Iris pigment epithelial cell (primary cell): Measurements from ENCODE around the gene INTS14.

Experiments
- DNase-seq: peaks from one replicate; pipeline ENCODE4 v3.0.0-alpha.2; 2011; ENCODE audit warnings: low read depth

Gene INTS14

DNA sequence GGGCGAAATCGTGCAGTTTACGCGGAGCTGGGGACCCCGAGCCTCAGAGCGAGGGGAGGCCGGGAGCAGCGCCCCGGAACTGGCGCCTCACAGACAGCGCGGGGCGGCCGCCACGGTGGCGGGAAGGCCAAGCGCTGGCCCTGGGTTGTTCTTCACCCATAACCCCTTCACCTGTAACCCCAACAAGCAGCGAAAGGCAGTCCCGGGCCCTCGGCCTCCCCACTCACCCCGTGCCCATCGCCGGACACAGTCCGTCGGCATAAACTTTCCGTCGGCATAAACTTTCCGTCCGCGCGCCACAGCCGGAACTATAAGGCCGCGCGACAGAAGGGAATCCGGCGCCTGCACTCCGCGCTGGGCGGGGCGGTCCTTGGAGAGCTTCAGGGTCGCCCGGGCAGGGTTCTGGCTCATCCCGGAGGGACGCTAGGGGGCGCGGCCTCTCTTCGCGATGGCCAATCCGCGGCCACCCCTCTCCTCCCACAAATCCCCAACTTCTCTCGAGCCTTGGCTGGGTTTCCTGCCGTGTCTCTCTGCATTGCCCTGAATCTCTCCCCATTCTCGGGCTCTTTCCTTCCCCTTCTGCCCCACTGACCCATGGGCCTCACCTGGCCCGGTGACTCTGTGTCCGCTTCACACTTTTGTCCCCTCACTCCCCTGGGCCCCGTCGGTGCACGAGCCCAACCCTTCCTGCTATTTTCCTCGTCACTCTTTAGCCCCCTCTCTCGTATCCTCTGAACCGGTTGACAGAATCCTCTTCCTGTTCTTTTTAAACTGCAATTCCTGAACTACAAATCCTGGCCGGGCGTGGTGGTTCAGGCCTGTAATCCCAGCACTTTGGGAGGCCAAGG, at the start of gene INTS14:
Gene INTS14, minus strand, starts transcription at position 261 of the 848 bp plus-strand sequence. CDS start 3,751 bp downstream, outside the sequence.
- peak; percentile 98 for DNase-seq

DNA sequence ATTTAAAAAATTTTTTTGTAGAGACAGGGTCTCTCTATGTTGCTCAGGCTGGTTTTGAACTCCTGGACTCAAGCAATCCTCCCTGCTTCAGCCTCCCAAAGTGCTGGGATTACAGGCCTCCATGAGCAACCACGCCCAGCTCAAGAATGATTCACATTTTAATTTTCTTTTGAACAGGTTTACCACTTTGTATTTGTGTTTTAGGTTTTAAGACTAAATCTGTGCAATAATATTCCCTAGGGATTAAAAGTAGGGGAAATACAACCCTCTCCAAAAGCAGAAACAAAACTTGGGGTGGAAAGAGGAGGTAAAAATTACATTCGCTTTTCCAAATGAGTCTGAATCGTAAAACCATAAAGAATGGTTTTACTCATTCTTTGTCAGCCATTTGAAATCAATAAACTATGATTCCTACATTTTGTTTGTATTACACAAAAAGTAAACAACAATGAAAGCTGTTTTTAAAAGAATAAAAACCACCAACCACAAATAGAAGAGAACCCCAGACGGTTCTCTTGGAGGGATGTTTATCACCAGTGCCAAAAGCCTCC, 48.6 kb upstream of the INTS14 start:
- DNase-seq, result no peak

DNA sequence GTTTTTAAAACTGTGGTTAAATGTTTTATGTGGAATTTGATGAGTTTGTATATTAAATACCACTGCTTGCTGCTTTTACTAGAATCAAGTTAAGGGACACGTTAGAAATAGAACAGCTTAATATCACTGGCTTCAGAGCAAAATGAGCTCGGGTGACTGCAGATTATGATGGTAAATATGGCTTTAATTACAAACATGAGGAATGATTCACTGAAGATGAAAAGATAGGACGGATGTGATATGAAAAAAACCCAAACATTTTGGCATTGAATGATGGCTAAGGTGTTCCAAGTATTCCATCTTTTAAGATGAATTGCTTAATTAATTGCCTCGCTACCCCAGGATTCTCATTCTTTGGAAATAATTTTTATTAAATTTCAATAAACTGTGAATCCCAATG, 44.5 kb upstream of the INTS14 start:
- no peak for DNase-seq

DNA sequence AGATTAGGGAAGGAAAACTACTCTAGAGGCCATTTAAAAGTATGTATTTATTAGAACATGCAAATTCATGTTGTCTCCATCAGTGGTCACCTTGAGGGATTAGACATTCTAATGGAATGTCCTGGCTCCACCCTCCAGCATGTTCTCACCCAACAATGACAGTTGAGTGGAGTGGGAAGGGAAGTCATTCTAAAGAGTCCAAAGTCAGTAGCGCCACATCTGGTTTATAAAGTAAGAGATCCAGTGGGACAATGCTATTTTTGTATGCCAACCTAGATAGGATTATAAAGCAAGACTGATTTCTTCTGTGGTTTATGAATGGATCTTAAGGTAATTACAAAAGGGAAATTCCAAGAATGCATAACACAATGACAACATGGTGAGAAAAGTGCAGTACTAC, 44.1 kb upstream of the INTS14 start:
- peak; percentile 46 for DNase-seq

DNA sequence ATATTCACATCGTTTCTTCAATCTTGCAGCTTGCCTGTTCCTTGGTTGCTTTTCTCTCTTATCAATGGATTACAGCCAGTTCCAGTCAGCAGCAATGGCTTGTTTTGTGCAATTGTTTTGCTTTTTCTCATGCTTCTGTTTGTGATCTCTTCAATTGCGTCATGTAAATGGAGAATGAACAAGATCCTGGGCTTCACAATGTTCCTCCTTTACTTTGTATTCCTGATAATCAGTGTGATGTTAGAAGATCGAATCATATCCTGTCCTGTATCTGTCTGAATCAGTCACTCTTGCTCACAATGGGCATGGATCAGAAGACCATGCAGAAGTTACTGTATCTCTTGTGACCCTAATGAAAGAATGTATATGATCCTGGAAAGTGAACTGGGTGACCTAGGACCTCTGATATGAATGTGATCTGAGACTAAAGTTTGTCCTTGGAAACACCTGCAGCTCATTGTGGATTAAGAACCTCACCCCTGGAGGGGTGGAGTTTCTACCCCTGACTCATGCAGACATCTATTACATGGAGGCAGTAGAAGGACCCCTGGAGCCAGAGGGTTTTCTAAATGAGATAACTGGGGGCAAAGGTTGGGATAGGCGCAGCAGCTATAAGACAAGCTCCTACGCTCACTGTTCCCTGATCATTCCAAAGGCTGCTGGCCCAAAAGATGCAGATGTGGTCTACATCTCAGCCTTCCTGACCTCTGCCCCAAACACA, 43.0 kb upstream of the INTS14 start:
- DNase-seq, result peak; percentile 59

DNA sequence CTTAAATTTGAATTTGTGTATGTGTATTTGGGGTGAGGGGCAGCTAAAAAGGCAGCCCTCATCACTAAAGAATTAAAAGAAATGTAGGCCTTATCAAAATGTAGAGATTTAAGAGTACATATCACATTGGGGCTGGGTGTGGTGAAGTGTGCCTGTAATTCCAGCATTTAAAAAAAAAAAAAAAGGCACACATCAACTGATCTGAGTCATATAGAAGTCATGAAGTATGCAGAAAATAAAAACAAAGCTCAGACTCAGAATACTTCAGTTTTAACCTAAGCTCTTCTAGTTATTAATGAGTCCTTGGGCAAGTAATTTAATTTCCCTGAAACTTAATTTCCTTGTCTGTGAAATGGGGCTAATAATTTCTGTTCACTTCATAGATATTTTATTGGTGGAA, 42.4 kb upstream of the INTS14 start:
- DNase-seq, result peak; percentile 49

DNA sequence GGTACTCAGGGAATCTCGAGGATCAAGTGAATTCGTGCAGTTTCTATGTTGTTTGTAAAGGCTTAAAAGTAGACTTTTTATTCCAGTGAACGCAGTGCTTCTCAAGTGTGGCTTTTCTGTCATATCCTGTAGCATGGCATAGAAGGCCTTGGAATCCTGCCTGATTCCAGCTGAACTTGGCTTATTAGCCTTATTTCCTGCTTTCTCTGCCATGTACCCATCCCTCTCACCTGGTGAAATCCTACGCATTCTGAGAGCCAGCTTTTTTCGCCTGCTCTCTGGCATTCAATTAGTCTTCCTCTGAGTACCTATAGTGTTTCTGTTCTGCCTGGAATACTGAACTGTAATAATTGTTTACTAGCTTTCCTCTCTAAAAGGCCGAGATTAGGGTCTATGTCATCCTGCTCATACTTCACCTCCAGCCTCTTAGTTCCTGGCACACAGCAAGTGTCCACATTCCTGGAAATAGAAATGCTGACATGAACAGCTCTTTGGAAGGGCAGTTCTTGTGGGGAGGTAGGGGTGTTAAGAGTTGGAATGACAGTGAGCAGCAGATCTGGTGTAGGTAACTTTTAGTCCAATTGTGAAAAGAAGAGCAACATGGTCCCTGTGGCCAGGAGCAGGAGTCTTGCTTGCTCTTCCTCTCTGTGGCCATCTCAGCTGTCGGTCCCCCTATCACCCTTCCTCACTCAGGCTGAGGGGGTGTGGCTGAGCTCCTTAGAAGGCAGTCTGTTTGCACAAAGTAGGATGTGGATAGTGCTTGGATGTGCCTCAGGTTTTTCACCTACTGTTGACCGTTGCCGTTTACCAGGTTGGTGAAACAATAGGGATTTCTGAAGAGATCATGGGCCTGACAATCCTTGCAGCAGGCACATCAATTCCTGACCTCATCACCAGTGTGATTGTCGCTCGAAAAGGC, 41.2 kb upstream of the INTS14 start:
- no peak for DNase-seq

DNA sequence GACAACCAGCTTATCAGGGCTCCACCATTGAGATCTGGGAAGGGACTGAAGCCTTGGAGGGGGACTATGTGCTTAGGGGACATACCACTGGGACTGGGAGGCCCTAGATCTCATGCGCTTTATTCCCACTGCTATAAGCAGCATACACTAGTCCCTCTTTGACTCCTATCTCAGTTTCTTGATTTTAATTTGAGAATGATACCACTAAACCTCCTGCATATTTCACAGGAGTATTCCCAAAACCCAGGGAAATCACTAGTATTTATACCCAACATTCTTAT, 40.1 kb upstream of the INTS14 start:
- DNase-seq, result no peak

DNA sequence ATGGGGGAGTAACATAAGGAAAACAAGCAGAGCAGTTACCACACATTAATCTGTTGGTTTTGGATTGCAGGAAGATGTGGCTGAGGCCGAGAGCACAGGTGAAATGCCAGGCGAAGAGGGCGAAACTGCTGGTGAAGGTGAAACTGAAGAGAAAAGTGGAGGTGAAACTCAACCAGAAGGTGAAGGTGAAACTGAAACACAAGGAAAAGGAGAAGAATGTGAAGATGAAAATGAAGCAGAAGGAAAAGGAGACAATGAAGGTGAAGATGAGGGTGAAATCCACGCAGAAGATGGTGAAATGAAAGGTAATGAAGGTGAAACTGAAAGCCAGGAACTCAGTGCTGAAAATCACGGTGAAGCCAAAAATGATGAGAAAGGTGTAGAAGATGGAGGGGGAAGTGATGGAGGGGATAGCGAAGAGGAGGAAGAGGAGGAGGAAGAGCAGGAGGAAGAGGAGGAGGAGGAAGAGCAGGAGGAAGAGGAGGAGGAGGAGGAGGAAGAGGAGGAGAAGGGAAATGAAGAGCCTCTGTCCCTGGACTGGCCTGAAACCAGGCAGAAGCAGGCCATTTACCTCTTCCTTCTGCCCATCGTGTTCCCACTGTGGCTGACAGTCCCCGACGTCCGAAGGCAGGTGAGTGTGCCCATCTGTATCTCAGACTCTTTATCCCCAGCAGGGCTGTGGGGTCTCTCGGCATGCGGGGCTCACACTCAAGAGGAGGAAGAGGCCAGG, 39.5 kb upstream of the INTS14 start:
- DNase-seq, result no peak

DNA sequence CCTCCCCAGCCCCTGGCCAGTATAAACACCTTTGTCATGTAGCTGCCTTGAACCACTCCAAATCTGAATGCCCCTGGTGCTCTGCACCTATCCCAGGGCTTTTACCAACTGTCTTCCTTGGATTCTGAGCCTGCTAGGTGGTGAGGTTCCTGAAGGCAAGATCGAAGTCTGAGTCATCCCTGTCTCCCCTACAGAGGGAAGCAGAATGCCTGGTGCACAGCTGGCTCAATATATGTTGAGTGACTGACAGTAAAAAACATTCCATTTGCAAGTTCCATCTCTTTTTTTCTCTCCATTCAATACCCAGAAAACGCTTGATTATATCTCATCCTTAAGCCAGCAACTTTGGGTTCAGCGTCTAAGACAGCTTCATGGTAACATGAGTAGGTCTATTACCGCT, 35.6 kb upstream of the INTS14 start:
- peak; percentile 71 for DNase-seq

DNA sequence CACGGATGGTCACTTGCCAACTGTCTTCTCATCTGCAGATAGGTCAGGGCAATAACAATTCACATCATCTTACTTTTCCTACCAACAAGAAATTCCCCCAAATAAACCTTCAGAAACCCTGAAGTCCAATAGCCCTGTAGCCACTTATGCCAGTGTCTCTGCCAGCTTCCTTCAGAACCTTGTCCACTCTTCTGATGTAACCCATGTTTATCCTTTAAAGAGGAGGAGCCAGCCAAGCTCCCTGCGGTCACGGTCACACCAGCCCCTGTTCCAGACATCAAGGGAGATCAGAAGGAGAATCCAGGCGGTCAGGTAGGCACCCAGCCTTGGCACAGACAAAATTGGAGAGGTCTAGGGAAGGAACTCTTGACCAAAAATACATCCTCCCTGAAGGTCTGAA, 34.5 kb upstream of the INTS14 start:
- no peak for DNase-seq

DNA sequence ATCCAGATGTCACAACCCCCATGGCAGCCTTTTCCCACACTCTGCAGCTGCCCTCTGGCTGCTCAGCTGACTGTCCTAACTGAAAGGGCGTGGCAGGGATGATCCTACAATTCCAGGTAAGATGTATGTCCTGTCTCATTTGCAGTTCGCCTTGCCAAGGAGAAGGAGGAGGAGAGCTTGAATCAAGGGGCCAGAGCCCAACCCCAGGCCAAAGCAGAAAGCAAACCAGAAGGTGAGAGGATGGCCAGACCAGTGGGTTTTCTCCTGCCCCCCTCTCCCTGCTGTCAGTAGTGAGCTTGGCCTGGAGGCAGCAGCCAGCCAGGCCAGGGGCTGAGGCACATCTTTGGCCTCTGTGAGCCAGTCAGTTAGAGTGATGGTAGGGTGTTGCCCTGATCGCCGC, 33.4 kb upstream of the INTS14 start:
- DNase-seq, result no peak

DNA sequence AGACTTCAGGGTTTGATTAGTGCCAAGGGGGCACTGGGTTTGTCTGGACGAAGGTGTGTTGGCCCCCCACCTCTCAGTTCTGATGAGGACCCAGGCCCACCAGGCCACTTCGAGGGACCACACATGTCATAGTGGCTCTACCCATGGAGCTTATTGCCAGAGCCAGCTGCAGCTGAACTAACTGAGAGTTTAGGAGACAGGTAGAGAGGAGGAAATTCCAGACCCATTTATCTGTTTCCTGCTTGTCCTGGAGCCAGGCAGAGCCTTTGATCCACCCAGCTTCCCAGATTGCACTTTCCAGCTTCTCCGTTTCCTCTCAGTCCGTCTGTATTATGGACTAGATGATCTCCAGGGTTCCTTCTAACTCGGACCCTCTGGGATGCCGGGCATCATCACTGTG, 31.7 kb upstream of the INTS14 start:
- DNase-seq, result no peak

DNA sequence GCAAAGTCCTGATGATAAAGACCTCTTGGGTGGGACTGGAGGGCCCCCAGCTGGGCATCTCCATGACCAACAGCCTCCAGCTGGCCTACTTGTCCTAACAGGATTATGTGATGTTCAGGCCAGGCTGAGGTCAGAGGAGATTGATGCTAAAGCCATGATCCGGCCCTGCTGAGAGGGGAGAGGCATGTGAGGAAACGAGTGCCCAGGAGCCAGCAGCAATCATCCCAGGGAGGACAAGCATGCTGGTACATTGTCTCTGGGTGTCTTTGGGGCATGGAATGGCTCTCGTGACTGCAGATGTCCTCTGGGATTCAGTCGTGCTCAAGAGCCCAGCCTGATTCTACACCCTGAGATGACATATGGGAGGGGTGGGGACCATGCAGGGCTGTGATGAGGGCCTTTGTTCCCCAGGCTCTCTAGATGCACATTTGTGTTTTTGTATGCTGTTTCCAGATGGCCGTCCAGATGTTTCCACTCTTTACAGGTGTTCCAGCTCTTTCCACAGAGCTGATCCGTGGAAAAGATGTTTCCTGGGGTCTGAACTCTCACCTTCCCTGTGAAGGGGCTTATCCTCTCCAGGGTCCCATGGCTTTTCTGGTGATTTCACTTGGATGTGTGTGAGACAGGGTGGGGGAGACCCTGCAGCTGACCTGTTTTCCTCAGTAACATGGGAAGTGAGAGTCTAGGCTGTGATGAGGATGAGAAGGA, 31.0 kb upstream of the INTS14 start:
- DNase-seq, result no peak

DNA sequence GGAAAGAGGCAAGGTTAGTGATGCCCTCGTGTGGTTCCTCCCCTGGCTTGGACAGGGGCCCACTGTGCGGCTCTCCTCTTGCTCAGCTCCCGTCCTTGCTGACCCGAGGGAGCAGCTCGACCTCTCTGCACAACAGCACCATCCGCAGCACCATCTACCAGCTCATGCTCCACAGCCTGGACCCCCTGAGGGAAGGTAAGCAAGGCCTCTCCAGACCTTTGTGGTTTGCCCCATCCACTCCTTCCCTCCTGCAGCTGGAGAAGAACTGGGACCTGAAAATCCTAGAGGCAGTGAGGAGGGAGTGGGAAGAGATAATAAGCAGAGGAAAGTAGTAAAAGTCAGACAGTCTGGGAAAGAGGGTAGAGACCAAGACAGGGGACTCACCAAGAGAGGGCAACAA, 28.6 kb upstream of the INTS14 start:
- no peak for DNase-seq

DNA sequence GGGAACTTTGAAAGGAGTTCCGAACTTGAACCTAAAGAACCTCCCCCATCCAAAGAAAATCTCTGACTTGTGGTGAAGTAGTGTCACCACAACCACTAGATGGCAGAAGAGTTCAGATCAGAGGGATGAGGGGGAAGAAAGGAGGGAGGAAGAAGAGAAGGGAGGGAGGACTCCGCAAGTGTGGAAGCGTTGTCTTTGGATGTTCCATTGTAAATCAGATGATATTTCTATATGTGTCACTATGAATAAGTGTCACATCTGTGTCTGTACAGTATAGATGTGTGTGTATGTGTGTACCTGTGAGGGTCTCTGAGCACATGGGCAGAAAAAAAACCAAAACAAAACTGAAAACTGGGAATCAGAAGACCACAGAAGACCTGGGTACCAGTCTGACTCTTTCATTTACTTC, 27.8 kb upstream of the INTS14 start:
- DNase-seq, result peak; percentile 80

DNA sequence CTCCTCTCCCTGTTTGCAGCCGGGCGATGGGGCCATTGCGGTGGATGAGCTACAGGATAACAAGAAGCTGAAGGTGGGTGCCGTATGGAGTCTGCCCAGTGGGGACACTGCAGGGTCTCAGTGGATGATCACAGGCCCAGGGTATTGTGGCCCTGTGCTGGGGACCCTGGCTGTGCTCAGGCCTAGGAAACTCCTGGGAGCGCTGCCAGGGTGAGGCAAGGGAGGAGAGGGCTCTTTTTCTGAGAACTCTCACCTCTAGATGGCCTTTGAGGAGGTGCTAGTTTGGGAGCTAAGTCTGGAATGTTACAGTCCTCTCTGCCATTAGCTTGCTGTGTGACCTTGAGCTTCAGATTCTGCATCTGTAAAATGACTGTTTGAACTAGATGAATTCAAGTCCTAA, 27.2 kb upstream of the INTS14 start:
- DNase-seq, result no peak

DNA sequence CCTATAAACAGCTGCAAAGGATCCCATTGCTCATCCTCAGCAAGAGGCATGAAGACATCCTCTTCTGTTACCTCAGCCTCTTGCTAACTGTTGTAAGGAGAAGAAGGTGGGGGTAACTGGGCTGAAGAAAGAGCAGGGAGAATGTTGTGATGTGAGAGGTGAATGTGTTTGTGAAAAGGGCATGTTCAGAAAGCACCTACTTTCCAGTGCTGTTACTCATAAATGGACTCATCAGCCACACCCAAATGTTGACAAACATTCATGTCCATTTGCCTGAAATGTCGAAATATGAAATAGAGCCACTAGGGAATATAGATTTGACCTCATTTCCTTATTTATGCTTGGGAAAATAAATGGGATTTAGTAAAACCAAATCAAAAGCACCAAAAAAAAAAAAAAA, 23.4 kb upstream of the INTS14 start:
- DNase-seq, result no peak

DNA sequence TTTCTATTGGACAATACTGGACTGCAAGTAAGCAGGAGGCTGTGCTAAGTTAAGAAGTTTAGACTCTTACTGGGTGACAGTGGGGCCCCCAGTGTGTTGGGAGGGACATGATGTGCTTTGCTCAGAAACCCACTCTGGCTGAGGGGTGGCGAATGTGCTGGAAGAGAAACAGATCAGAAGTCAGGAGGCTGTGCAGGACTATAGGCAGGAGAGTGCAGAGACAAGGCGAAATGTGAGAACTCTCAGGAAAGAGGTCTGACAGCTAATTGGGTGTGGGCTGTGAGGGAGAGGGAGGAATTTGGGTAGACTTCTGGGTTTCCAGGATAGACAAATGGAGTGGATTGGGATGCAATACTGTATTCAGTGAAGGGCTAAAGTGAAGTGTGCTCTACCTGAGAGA, 22.8 kb upstream of the INTS14 start:
- no peak for DNase-seq

DNA sequence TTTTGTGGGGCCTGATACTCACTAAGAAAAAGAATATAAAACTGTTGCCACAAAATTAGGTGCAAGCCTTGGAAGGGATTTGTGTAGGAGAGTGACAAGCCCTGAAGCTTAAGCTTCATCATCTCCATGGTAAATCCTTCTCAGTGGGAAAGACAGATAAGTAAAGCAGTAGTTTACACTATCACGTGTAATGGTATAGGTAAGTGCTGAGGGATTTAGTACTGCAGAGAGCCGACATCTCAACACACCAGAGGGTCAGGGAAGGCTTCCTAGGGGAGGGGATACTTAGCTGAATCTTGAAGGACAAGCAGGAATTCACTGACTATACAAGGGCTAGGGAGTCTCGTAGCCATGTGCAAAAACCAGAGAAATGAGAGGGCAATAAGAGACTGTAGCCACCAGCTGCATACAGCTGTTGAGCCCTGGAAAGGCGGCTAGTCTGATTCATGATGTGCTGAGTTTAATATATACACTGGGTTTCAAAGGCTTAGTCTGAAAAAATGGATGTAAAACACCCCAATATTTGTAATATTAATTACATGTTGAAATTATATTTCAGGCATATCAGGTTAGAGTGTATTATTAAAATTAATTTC, 21.9 kb upstream of the INTS14 start:
- no peak for DNase-seq

DNA sequence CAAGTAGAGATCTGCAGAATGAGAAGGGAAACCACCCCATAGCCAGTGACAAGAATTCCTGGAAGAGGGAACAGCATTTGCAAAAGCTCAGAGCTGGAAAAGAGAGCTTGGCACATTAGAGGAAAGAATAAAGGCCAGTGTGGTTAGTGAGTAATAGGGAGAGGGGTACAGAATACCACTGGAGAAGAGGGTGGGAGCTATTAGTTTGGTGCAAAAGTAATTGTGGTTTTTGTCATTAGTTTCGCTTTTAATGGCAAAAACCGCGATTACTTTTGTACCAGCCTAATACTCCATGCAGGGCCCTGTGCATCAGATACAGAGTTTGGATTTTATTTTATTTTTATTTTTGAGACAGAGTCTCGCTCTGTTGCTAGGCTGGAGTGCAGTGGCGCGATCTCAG, 20.6 kb upstream of the INTS14 start:
- DNase-seq, result no peak
